SK-N-SH (cell line): Measurements from ENCODE around the gene FARSA. TPM values are rescaled to one million over a fixed set of nuclear protein-coding genes. Genes with fewer than 3 reads are reported as not detected.
A peak's percentile ranks its signal among the peaks of the same experiment; 100 is the strongest.

Experiments used
- CTCF ChIA-PET: fragments of 300-600, 350-600 bp; formaldehyde crosslinking; extraction: SDS; loops from one replicate; lab custom pipeline; 2021; lab: Yijun Ruan, JAX
- POLR2A ChIA-PET: fragments of 350-600 bp; sonication (Branson Sonifier 250); formaldehyde crosslinking; extraction: SDS; loops from one replicate; lab custom pipeline; 2020; ENCODE audit warnings: antibody characterized with exemption, inconsistent platforms; lab: Yijun Ruan, JAX
- DNase-seq: peaks from one replicate; pipeline ENCODE4 v3.0.0; 2012
- H2AFZ ChIP-seq: fragments of 200-600 bp; sonication (generic); 2 replicates; pipeline ENCODE4 v1.8.1; 2016; ENCODE audit warnings: antibody characterized with exemption, mild to moderate bottlenecking, low read depth
- H3F3A ChIP-seq: fragments of 200-600 bp; sonication (generic); replicated peaks from 2 replicates; pipeline ENCODE3; 2016; ENCODE audit warnings: antibody characterized with exemption, mild to moderate bottlenecking; ENCODE audit not compliant: insufficient read depth
- H3K27ac ChIP-seq, 2 experiments: fragments of 200-500 bp in 1 of 2; fragments of 200-600 bp in 1 of 2; sonication (Bioruptor generic) in 1 of 2; sonication (generic), shearing (Covaris generic) in 1 of 2; 2 replicates each; pipeline versions ENCODE4 v1.5.1 to v1.6.1; 2014 to 2016; ENCODE audit warnings: low read depth in 2 of 2, inconsistent platforms in 1 of 2, low read length in 1 of 2, mild to moderate bottlenecking in 1 of 2, mixed read lengths in 1 of 2
- H3K27me3 ChIP-seq: fragments of 200-600 bp; sonication (generic), shearing (Covaris generic); 2 replicates; pipeline ENCODE4 v1.6.1; 2016; ENCODE audit warnings: mixed run types; ENCODE audit not compliant: insufficient read depth
- H3K36me3 ChIP-seq, 2 experiments: fragments of 200-500 bp in 1 of 2; fragments of 200-600 bp in 1 of 2; sonication (Bioruptor generic) in 1 of 2; sonication (generic) in 1 of 2; replicated peaks in 1 of 2; 2 replicates each; pipeline versions ENCODE3 to v1.5.1; 2014 to 2016; ENCODE audit warnings: low read length in 1 of 2, mild to moderate bottlenecking in 1 of 2; ENCODE audit not compliant: insufficient read depth in 2 of 2, control insufficient read depth in 1 of 2
- H3K4me1 ChIP-seq, 2 experiments: fragments of 200-500 bp in 1 of 2; fragments of 200-600 bp in 1 of 2; sonication (Bioruptor generic) in 1 of 2; sonication (generic), shearing (Covaris generic) in 1 of 2; 2 replicates each; pipeline versions ENCODE4 v1.5.1 to v1.6.1; 2014 to 2016; ENCODE audit warnings: low read depth in 1 of 2, low read length in 1 of 2, mixed run types in 1 of 2; ENCODE audit not compliant: insufficient read depth in 2 of 2, control insufficient read depth in 1 of 2
- H3K4me2 ChIP-seq: fragments of 200-600 bp; sonication (generic), shearing (Covaris generic); 2 replicates; pipeline ENCODE4 v1.6.1; 2017; ENCODE audit warnings: mixed run types
- H3K4me3 ChIP-seq, 2 experiments: fragments of 200-500 bp in 1 of 2; fragments of 200-600 bp in 1 of 2; sonication (Bioruptor generic) in 1 of 2; sonication (generic), shearing (Covaris generic) in 1 of 2; 2 replicates each; pipeline versions ENCODE4 v1.5.1 to v1.8.1; 2014 to 2016; ENCODE audit warnings: low read depth in 2 of 2, inconsistent platforms in 1 of 2, low read length in 1 of 2, mild to moderate bottlenecking in 1 of 2, mixed read lengths in 1 of 2, moderate library complexity in 1 of 2
- H3K79me2 ChIP-seq: fragments of 200-600 bp; sonication (generic); 2 replicates; pipeline ENCODE4 v1.8.1; 2017; ENCODE audit warnings: mild to moderate bottlenecking; ENCODE audit not compliant: insufficient read depth
- H3K9ac ChIP-seq: fragments of 200-600 bp; sonication (generic); 2 replicates; pipeline ENCODE4 v1.6.1; 2017; ENCODE audit warnings: mixed run types
- H3K9me2 ChIP-seq: fragments of 200-600 bp; sonication (generic); 2 replicates; pipeline ENCODE4 v1.6.1; 2017; ENCODE audit warnings: mixed run types
- H3K9me3 ChIP-seq: fragments of 200-600 bp; sonication (generic); 2 replicates; pipeline ENCODE4 v1.6.1; 2017; ENCODE audit warnings: mixed run types, mild to moderate bottlenecking, moderate library complexity
- H4K20me1 ChIP-seq: fragments of 200-600 bp; sonication (generic); 2 replicates; pipeline ENCODE4 v1.6.1; 2017; ENCODE audit warnings: mild to moderate bottlenecking, mixed run types; ENCODE audit not compliant: insufficient read depth
- CHD2 ChIP-seq: fragments of 150-350 bp; IDR thresholded peaks from 2 replicates; pipeline ENCODE4 v1.6.1; 2018; ENCODE audit warnings: low read length; ENCODE audit not compliant: partially characterized antibody
- ELF1 ChIP-seq: IDR thresholded peaks from 2 replicates; pipeline ENCODE4 v1.4.0; 2012
- EZH2phosphoT487 ChIP-seq: fragments of 200-600 bp; sonication (generic); IDR thresholded peaks from 2 replicates; pipeline ENCODE4 v1.6.1; 2017; ENCODE audit warnings: low read depth, mixed run types, mild to moderate bottlenecking, antibody characterized with exemption, moderate library complexity, borderline replicate concordance
- FOXM1 ChIP-seq: IDR thresholded peaks from 2 replicates; pipeline ENCODE4 v1.4.0; 2012; ENCODE audit warnings: low read depth, mild to moderate bottlenecking
- GATA2 ChIP-seq: sonication (generic); formaldehyde crosslinking; IDR thresholded peaks from 2 replicates; pipeline ENCODE4 v1.5.0; 2020; ENCODE audit warnings: mild to moderate bottlenecking, missing genetic modification reagents
- MEF2A ChIP-seq: IDR thresholded peaks from 2 replicates; pipeline ENCODE4 v1.4.0; 2012; ENCODE audit warnings: low read depth, borderline replicate concordance
- NFIC ChIP-seq: IDR thresholded peaks from 2 replicates; pipeline ENCODE4 v1.4.0; 2012; ENCODE audit warnings: borderline replicate concordance
- PBX3 ChIP-seq: IDR thresholded peaks from 2 replicates; pipeline ENCODE4; 2012
- RAD21 ChIP-seq: IDR thresholded peaks from 2 replicates; pipeline ENCODE4 v1.6.1; 2012; ENCODE audit warnings: mild to moderate bottlenecking, low read length
- RFX5 ChIP-seq: IDR thresholded peaks from 2 replicates; pipeline ENCODE4 v1.6.1; 2012; ENCODE audit warnings: mild to moderate bottlenecking, improper control_type of control experiment, low read length
- RXRA ChIP-seq: IDR thresholded peaks from 2 replicates; pipeline ENCODE4 v1.4.0; 2012; ENCODE audit warnings: low read depth, mild to moderate bottlenecking, borderline replicate concordance
- SIN3A ChIP-seq: IDR thresholded peaks from 2 replicates; pipeline ENCODE4 v1.6.1; 2012; ENCODE audit warnings: low read depth, mild to moderate bottlenecking, low read length, moderate library complexity, borderline replicate concordance
- SMC3 ChIP-seq: IDR thresholded peaks from 2 replicates; pipeline ENCODE4 v1.6.1; 2012; ENCODE audit warnings: low read depth, low read length, improper control_type of control experiment
- TAF1 ChIP-seq: IDR thresholded peaks from 2 replicates; pipeline ENCODE4 v1.6.1; 2012; ENCODE audit warnings: low read depth, mild to moderate bottlenecking, low read length, moderate library complexity, borderline replicate concordance
- TCF12 ChIP-seq: IDR thresholded peaks from 2 replicates; pipeline ENCODE4 v1.4.0; 2012
- TEAD4 ChIP-seq: IDR thresholded peaks from 2 replicates; pipeline ENCODE4 v1.4.0; 2012; ENCODE audit warnings: mild to moderate bottlenecking, borderline replicate concordance; ENCODE audit not compliant: insufficient read depth
- USF2 ChIP-seq: fragments of 150-350 bp; IDR thresholded peaks from 2 replicates; pipeline ENCODE4 v1.6.1; 2017; ENCODE audit warnings: antibody characterized with exemption, low read length, low read depth, borderline replicate concordance
- YY1 ChIP-seq: IDR thresholded peaks from 2 replicates; pipeline ENCODE4 v1.4.0; 2012; ENCODE audit warnings: low read depth, mild to moderate bottlenecking
- WGBS: methylation state at CpG from one replicate; pipeline ENCODE4 v1.1.6; 2017; ENCODE audit warnings: low lambda C conversion rate; 5-methylcytosine and 5-hydroxymethylcytosine counted together
- polyA plus RNA-seq, 3 experiments: library from polyadenylated mRNA; depleted of rRNA; stranded (reverse); fragments of >200 nt; gene quantifications; 2 replicates each; pipeline ENCODE4 v1.2.3, GENCODE V29; 2012
- TF ChIP-seq, protein P1 (sequence below): IDR thresholded peaks from 2 replicates; pipeline ENCODE4 v1.4.0; 2012; ENCODE audit warnings: low read depth
- TF ChIP-seq, protein P2 (sequence below): IDR thresholded peaks from 2 replicates; pipeline ENCODE4 v1.4.0; 2012; ENCODE audit warnings: low read depth, borderline replicate concordance

The FARSA gene
- polyA plus RNA-seq, 1 of the 3 experiments (the other 2 are of a cell fraction) = 170 TPM

GRCh38 chr19:12967907-12968306 lies 34.4 kb upstream of the FARSA start:
- 90% methylated on average over 5 of the region's 5 CpGs for WGBS
- CTCF ChIA-PET = interaction anchor here (0.6 to 24.6 kb wide), 5 partner anchors 9 to 125 kb away, joined by 3 to 603 read pairs (median 144); no protein-coding TSS in a partner anchor
- no peak for TF ChIP-seq MEF2A
- no peak for TF ChIP-seq SIN3A
- TF ChIP-seq RFX5 = no peak
- TF ChIP-seq CHD2 = no peak
- TF ChIP-seq, protein P1, sequence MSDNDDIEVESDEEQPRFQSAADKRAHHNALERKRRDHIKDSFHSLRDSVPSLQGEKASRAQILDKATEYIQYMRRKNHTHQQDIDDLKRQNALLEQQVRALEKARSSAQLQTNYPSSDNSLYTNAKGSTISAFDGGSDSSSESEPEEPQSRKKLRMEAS = no peak
- no peak for TF ChIP-seq RAD21
- no peak for TF ChIP-seq SMC3
- TF ChIP-seq GATA2 (CRISPR knock-in tag) = no peak
- TF ChIP-seq YY1 = no peak
- TF ChIP-seq EZH2phosphoT487 = no peak
- no peak for TF ChIP-seq USF2
- TF ChIP-seq TCF12 = no peak
- TF ChIP-seq RXRA = no peak
- TF ChIP-seq TEAD4 = no peak
- TF ChIP-seq PBX3 = no peak
- TF ChIP-seq, protein P2, sequence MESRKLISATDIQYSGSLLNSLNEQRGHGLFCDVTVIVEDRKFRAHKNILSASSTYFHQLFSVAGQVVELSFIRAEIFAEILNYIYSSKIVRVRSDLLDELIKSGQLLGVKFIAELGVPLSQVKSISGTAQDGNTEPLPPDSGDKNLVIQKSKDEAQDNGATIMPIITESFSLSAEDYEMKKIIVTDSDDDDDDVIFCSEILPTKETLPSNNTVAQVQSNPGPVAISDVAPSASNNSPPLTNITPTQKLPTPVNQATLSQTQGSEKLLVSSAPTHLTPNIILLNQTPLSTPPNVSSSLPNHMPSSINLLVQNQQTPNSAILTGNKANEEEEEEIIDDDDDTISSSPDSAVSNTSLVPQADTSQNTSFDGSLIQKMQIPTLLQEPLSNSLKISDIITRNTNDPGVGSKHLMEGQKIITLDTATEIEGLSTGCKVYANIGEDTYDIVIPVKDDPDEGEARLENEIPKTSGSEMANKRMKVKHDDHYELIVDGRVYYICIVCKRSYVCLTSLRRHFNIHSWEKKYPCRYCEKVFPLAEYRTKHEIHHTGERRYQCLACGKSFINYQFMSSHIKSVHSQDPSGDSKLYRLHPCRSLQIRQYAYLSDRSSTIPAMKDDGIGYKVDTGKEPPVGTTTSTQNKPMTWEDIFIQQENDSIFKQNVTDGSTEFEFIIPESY = no peak
- no peak for TF ChIP-seq TAF1
- TF ChIP-seq NFIC = no peak
- no peak for TF ChIP-seq ELF1
- TF ChIP-seq FOXM1 = no peak
- Histone ChIP-seq H3K9ac (no peak overlapping the region), H3K4me2 (no peak overlapping the region), H4K20me1 (no peaks in the 10 kb centered on the region), H3K27ac (peak overlapping the region in 1 of 2 experiments; percentile 36; a peak in 2 of 4 replicates), H3K27me3 (no peaks in the 10 kb centered on the region), H2AFZ (no peak overlapping the region), H3K79me2 (no peaks in the 10 kb centered on the region), H3K4me1 (peaks cover 6 to 14% of the 10 kb centered on the region in 2 experiments; a peak in 3 of 4 replicates), H3F3A (peaks cover 17% of the 10 kb centered on the region), H3K9me3 (no peaks in the 10 kb centered on the region), H3K4me3 (no peak overlapping the region), H3K9me2 (no peaks in the 10 kb centered on the region), H3K36me3 (no peaks in the 10 kb centered on the region)
- POLR2A ChIA-PET = no interaction called here
- no peak for DNase-seq
